ENCODE results near the gene KLHL29. TPM values are rescaled to one million over a fixed set of nuclear protein-coding genes. Genes with fewer than 3 reads are reported as not detected.

Gene KLHL29
- total RNA-seq, 2 experiments from 2014 or later, result 0.23 to 0.66 TPM

DNA sequence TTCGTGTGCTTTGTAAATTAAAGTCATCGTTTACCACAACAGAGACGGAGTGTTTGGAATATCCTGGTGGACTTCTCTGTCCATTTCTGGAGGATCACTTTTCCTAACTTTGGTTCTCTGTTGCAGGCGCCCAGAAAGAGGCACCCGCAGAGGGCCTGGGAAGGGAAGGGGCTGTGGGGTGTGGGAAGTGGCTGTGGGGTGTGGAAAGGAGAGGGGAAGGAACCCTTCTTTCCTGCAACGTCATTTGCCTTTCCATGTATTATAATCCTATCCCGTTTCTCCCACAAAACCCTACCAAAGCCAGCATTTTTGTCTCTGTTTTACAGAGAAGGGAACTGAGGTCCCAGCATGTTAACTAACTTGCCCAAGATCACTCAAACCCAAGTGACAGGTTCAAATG is 210.0 kb downstream of the KLHL29 start:
- TF ChIP-seq CTCF (conservative IDR thresholded peaks at IDR 0.05; ENCODE audit: low read length) (no peak), EZH2phosphoT487 (IDR thresholded peaks at IDR 0.05; ENCODE audit: borderline replicate concordance, low read depth, low read length) (no peak)
- Histone ChIP-seq H3K36me3 (ENCODE audit: insufficient read depth, low read length) (no peaks in the 10 kb centered on the region), H3K9me2 (ENCODE audit: insufficient read depth, low read length) (no peaks in the 10 kb centered on the region), H3K4me1 (ENCODE audit: insufficient read depth, low read length, poor library complexity, severe bottlenecking) (no peaks in the 10 kb centered on the region), H3K9me3 (ENCODE audit: low read length) (no peaks in the 10 kb centered on the region), H3K4me3 (ENCODE audit: low read depth, low read length, poor library complexity, severe bottlenecking) (no peak overlapping the region), H2AFZ (ENCODE audit: low read length) (no peak overlapping the region), H4K20me1 (ENCODE audit: insufficient read depth, low read length) (no peaks in the 10 kb centered on the region; the same call in 1 of the 2 replicates), H3K4me2 (ENCODE audit: low read length) (no peak overlapping the region), H3K27ac (ENCODE audit: low read depth, low read length, poor library complexity, severe bottlenecking) (no peak overlapping the region), H3K79me2 (ENCODE audit: insufficient read depth, low read depth, low read length) (no peaks in the 10 kb centered on the region)
- ChIA-PET CTCF (ENCODE audit: unreplicated experiment) (no interaction called here), POLR2A (no interaction called here)
- intact Hi-C loops (cut with micrococcal nuclease; ENCODE audit: unreplicated experiment), result no loop called here
- no peak for DNase-seq (ENCODE audit: low spot score)
- BruUV-seq (replicated peaks), result no TSS peak

- no peaks in the 10 kb centered on the region for H3K79me2 ChIP-seq (ENCODE audit: insufficient read depth, low read depth, low read length)
- intact Hi-C loops (cut with micrococcal nuclease; ENCODE audit: unreplicated experiment), result no loop called here
- POLR2A ChIA-PET, result interaction anchor here (1.1 kb wide), 1 partner anchor 18 kb away, joined by 3 read pairs; no protein-coding TSS in a partner anchor
- no peak overlapping the region for H3K4me2 ChIP-seq (ENCODE audit: low read length)
- TF ChIP-seq CTCF (conservative IDR thresholded peaks at IDR 0.05; ENCODE audit: low read length) (no peak), EZH2phosphoT487 (IDR thresholded peaks at IDR 0.05; ENCODE audit: borderline replicate concordance, low read depth, low read length) (no peak)
- CTCF ChIA-PET (ENCODE audit: unreplicated experiment), result no interaction called here
- no peaks in the 10 kb centered on the region for H3K4me1 ChIP-seq (ENCODE audit: insufficient read depth, low read length, poor library complexity, severe bottlenecking)
- DNase-seq (ENCODE audit: low spot score), result no peak
- no peaks in the 10 kb centered on the region for H3K36me3 ChIP-seq (ENCODE audit: insufficient read depth, low read length)
- no peak overlapping the region for H3K4me3 ChIP-seq (ENCODE audit: low read depth, low read length, poor library complexity, severe bottlenecking)
- no peak overlapping the region for H3K27ac ChIP-seq (ENCODE audit: low read depth, low read length, poor library complexity, severe bottlenecking)
- H3K9me2 ChIP-seq (ENCODE audit: insufficient read depth, low read length), result no peaks in the 10 kb centered on the region
- BruUV-seq (replicated peaks), result no TSS peak
- no peak overlapping the region for H2AFZ ChIP-seq (ENCODE audit: low read length)
- H3K9me3 ChIP-seq (ENCODE audit: low read length), result no peaks in the 10 kb centered on the region
- H4K20me1 ChIP-seq (ENCODE audit: insufficient read depth, low read length), result no peaks in the 10 kb centered on the region; the same call in 1 of the 2 replicates
Measured at GRCh38 chr2:23595601-23596251, 210.7 kb downstream of the KLHL29 start.

DNA sequence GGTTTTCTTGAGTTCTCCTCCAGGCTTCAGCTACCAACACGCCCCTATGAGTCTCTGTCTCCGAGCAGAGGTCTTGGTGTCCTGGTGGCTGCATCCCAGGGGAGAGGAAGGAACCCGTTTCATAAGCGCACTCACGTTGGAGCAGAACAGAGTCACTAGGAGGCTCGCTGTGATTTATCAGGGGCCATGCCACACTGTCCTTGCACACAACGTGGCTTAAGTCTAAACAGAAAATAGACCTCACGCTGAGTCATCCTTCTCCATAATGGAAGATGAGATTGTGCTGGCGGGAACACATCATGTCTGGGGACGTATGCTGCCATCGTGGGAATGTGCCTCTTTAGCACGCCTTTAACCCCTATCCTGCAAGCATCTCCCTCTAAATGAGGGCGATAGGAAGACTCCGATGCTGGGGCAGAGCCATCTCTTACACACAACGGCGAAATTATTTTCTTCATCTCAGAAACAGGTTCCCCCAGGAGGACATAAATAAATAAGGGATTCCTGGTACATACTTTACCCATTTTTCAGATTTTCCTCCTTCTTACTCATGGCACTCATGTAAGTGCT is 211.4 kb downstream of the KLHL29 start:
- Histone ChIP-seq H3K9me3 (ENCODE audit: low read length) (no peaks in the 10 kb centered on the region), H4K20me1 (ENCODE audit: insufficient read depth, low read length) (no peaks in the 10 kb centered on the region; the same call in 1 of the 2 replicates), H3K27ac (ENCODE audit: low read depth, low read length, poor library complexity, severe bottlenecking) (no peak overlapping the region), H3K4me2 (ENCODE audit: low read length) (no peak overlapping the region), H3K9me2 (ENCODE audit: insufficient read depth, low read length) (no peaks in the 10 kb centered on the region), H3K4me1 (ENCODE audit: insufficient read depth, low read length, poor library complexity, severe bottlenecking) (no peaks in the 10 kb centered on the region), H3K4me3 (ENCODE audit: low read depth, low read length, poor library complexity, severe bottlenecking) (no peak overlapping the region), H3K36me3 (ENCODE audit: insufficient read depth, low read length) (no peaks in the 10 kb centered on the region), H3K79me2 (ENCODE audit: insufficient read depth, low read depth, low read length) (no peaks in the 10 kb centered on the region), H2AFZ (ENCODE audit: low read length) (no peak overlapping the region)
- DNase-seq (ENCODE audit: low spot score), result no peak
- ChIA-PET CTCF (ENCODE audit: unreplicated experiment) (no interaction called here), POLR2A (interaction anchor here (1.1 kb wide), 1 partner anchor 17 kb away, joined by 3 read pairs; no protein-coding TSS in a partner anchor)
- intact Hi-C loops (cut with micrococcal nuclease; ENCODE audit: unreplicated experiment), result no loop called here
- BruUV-seq (replicated peaks), result no TSS peak
- no peak for TF ChIP-seq CTCF (conservative IDR thresholded peaks at IDR 0.05; ENCODE audit: low read length)
- no peak for TF ChIP-seq EZH2phosphoT487 (IDR thresholded peaks at IDR 0.05; ENCODE audit: borderline replicate concordance, low read depth, low read length)

Measured in OCI-LY7 (cell line).